GM19468 (cell line): ENCODE results near the gene ATP2A2.
"Not testable (repeated sequence)": the region's sequence is repeated elsewhere in the genome, so short reads cannot be mapped to it uniquely, and the experiment has no call there.

Experiments used
- ATAC-seq: cut with Tn5 transposase; IDR thresholded peaks from one replicate; pipeline ENCODE4 v1.9.1; 2021; ENCODE audit warnings: mild to moderate bottlenecking, moderate library complexity, moderate number of reproducible peaks; ENCODE audit not compliant: unreplicated experiment; ENCODE audit errors: extremely low read depth

ATP2A2 gene

GRCh38 chr12:110280779-110281548 lies at the start of gene ATP2A2:
ATP2A2 (plus strand) TSS chr12:110281247; CDS start chr12:110281790, 543 bp downstream.
- peak; percentile 61 for ATAC-seq

- no peak for ATAC-seq
Measured at GRCh38 chr12:110233212-110233903, 47.7 kb upstream of the ATP2A2 start.

GRCh38 chr12:110234331-110234751 lies 46.7 kb upstream of the ATP2A2 start:
- ATAC-seq, result no peak

GRCh38 chr12:110234755-110235154 lies 46.3 kb upstream of the ATP2A2 start:
- no peak for ATAC-seq

- no peak for ATAC-seq
Measured at GRCh38 chr12:110235383-110235782, 45.7 kb upstream of the ATP2A2 start.

GRCh38 chr12:110243227-110243626 lies 37.8 kb upstream of the ATP2A2 start:
- ATAC-seq, result no peak

GRCh38 chr12:110244372-110244771 lies 36.7 kb upstream of the ATP2A2 start:
- ATAC-seq, result no peak

- ATAC-seq, result no peak
Measured at GRCh38 chr12:110244829-110245228, 36.2 kb upstream of the ATP2A2 start.

GRCh38 chr12:110245369-110245772 lies 35.7 kb upstream of the ATP2A2 start:
- ATAC-seq, result no peak

- ATAC-seq, result no peak
Measured at GRCh38 chr12:110246636-110247339, 34.3 kb upstream of the ATP2A2 start.

- ATAC-seq, result no peak
Measured at GRCh38 chr12:110247340-110248095, 33.5 kb upstream of the ATP2A2 start.

GRCh38 chr12:110248096-110248447 lies 33.0 kb upstream of the ATP2A2 start:
- ATAC-seq, result no peak

GRCh38 chr12:110249105-110249504 lies 31.9 kb upstream of the ATP2A2 start:
- no peak for ATAC-seq

- no peak for ATAC-seq
Measured at GRCh38 chr12:110249716-110250225, 31.3 kb upstream of the ATP2A2 start.

- ATAC-seq, result no peak
Measured at GRCh38 chr12:110251381-110251780, 29.7 kb upstream of the ATP2A2 start.

GRCh38 chr12:110252716-110253115 lies 28.3 kb upstream of the ATP2A2 start:
- no peak for ATAC-seq

- ATAC-seq, result no peak
Measured at GRCh38 chr12:110253176-110253575, 27.9 kb upstream of the ATP2A2 start.

GRCh38 chr12:110254971-110255540 lies 26.0 kb upstream of the ATP2A2 start:
- ATAC-seq, result no peak

GRCh38 chr12:110255890-110256456 lies 25.1 kb upstream of the ATP2A2 start:
- not testable (repeated sequence) for ATAC-seq
